Hematopoietic multipotent progenitor cell treated with erythropoietin and hydrocortisone succinate and interleukin-3 and kit ligand, for 8 days (in vitro differentiated cells): ENCODE results near the gene ZSCAN9.

ENCODE experiments used
- DNase-seq: peaks from one replicate; pipeline ENCODE4 v3.0.0-alpha.2; 2015

Gene ZSCAN9

DNA sequence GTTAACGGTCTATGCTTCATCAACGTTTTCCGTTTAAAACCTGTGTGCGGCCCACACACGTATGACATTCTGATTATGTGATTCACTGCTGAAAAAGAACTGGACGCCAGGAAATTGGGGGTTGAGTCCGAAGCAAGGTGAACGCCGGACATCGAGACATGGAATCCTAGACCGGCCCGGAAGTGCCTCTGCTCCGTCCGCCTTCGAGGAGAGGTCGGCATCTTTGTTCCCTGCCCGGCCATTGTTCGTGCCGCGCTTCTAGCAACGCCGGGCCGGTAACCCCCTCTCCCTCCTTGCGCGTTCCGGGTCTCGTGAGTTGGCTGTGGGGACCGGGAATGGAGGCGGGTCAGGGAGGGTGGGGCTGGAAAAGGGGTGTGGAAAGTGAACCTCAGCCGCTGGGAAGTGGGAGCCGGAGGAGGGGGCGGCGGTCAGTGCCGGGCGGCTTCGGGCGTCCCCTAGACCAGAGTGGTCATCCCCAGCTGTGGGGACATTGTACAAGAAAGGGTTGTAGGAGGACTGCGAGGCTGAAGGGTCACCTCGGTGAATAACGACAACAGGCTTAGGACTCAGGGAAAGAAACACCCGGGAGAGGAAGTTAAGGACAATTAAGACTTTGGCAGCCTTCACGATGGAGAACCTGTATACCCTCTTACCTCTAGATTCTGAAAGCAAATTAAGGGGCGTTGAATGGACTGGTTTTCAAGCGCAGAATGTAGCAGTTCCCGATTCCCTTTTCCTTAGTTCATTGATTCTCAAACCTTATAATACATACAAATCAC is at the start of gene ZSCAN9:
Gene ZSCAN9 (plus strand): TSS at position 220 of the 779 bp plus-strand sequence. CDS start 1,810 bp downstream, outside the sequence.
- peak; percentile 78 for DNase-seq

- DNase-seq, result no peak
Observed at GRCh38 chr6:28176373-28176772, 48.7 kb upstream of the ZSCAN9 start.

DNA sequence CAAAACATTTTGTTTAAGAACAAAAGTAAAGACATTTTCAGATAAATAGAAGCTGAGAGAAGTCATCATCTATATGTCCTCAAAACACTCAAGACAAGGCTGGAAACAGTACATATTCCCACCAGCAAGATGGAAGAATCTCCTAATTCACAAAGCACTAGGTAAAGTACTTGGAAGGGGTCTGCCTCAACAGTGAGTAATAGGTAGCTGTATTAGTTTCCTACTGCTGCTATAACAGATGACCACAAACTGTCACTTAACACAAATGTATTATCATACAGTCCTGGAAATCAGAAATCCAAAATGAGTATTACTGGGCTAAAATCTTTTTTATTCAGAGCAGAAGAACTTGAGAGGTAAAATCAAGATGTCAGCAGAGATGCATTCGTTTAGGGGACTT is 42.8 kb upstream of the ZSCAN9 start:
- DNase-seq, result no peak

GRCh38 chr6:28188111-28188979 is 36.7 kb upstream of the ZSCAN9 start:
- no peak for DNase-seq

GRCh38 chr6:28200020-28200419 is 25.1 kb upstream of the ZSCAN9 start:
- DNase-seq, result no peak

DNA sequence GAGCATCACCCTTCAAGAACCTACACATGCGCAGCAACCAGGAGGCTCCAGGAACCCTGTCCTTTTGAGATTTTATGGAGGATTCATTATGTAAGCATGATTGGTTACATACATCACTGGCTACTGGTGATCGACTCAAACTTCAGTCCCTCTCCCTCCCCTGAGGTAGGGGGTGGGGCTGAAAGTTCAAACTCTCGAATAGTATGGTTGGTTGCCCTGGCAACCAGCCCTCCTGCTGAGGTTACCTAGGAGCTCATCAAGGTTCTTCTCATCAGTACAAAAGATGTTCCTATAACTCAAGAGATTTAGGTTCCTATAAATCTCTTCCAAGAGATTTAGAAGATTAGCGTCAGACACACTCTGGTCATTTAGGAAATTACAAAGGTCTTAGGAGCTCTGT is 21.9 kb upstream of the ZSCAN9 start:
- DNase-seq, result no peak

GRCh38 chr6:28205879-28206278 is 19.2 kb upstream of the ZSCAN9 start:
- DNase-seq, result no peak

DNA sequence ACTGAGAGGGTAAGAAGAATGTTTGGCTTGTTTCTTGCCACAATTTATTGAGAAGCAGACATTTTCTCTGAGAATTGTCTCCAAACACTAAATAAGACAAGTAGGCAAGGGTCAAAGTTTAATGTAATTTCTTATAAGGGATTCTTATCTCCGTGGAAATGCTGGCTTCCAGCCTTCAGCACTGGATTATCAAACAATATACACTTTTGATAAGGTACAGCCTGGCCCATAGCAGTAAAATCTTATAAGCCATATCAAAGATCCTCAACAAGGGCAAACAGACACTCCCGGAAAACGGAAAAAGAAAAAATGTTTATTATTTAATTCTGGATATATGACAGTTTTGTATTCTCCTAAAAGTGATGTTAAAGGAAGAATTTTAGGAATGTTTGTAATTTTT is 18.5 kb upstream of the ZSCAN9 start:
- DNase-seq, result no peak

- no peak for DNase-seq
Observed at GRCh38 chr6:28206928-28207509, 18.1 kb upstream of the ZSCAN9 start.

- peak; percentile 48 for DNase-seq
Observed at GRCh38 chr6:28207510-28208110, 17.5 kb upstream of the ZSCAN9 start.

DNA sequence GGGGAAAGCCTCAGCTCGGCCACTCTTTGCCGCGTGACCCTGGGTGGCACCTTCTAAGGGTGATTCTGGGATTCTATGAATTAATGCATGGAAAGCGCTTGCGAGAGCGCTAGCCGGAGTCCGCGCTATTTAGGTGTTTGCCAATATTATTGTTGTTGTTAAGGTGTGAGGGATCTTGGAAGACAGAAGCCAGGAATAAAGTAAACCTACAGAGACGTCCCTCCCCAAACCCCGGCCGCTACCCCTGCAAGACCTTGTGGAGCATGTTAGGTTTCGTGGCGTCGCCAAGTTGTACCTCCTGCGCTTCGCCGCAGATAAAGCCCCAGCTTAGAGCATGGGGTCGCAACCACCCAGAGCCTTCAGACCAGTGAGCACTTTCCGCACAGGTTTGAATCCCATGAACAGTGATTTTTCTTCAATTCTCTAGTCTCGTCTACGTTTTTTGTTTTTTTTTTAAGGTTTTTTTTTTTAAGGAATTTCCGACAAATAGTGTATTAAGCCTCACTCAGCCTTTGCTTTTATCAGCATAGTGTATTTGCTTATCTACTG is 16.9 kb upstream of the ZSCAN9 start:
- no peak for DNase-seq

- DNase-seq, result no peak
Observed at GRCh38 chr6:28209753-28210535, 15.1 kb upstream of the ZSCAN9 start.

- DNase-seq, result no peak
Observed at GRCh38 chr6:28211840-28212509, 13.1 kb upstream of the ZSCAN9 start.

- DNase-seq, result peak; percentile 94
Observed at GRCh38 chr6:28212510-28213212, 12.4 kb upstream of the ZSCAN9 start.

DNA sequence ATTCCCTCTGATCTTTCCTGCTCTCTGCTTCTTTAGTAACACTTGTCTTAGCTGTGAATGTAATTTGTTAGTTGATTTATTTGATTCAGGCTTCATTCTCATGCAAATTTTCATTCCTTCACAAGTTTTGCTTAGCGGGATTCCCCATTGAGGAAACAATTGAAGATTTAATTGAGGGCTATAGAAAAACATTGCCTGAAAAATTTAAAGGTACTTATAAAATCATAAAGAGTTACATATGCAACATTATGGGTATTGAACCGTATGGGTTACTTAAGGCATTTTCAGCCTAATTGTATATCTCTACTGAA is 11.9 kb upstream of the ZSCAN9 start:
- DNase-seq, result no peak

DNA sequence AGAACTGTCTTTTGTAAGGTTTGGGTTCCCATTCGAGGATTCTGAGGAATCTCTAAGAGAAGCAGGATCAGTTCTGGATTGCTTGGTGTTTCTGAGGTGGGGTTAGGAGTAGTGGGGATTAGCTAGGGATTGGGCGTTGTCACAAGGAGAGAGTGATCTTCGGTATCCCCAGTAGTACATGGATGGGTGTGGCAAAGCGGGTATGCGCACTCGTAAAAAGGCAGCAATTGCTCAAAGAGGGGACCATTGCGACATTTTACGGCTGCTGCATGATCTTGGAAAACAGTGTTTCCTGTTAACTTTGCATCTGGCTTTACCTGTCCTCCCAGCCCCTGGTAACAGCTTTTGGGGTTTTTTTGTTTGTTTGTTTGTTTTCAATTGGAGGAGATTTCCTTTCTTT is 9.7 kb upstream of the ZSCAN9 start:
- DNase-seq, result peak; percentile 66

DNA sequence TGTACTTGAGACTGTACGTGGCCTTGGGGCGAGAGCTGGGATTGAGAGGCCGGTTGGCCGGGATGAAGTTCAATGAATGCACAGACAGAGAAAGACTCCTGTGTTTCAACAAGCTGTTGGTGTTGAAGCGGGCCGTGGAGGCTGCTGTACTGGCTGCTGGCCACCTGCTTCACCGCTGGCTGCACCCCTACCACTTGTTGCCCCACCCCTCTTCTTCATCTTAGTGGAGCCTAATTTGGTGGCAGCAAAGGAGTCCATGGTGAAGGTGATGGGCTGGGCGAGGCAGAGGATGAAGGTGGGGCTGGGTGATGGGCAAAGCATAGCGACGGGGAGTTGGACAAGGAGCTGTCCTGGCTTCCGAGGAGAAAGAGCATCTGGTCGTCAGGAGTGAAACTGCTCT is 7.2 kb upstream of the ZSCAN9 start:
- DNase-seq, result no peak

GRCh38 chr6:28218312-28219248 is 6.5 kb upstream of the ZSCAN9 start:
- peak; percentile 85 for DNase-seq

DNA sequence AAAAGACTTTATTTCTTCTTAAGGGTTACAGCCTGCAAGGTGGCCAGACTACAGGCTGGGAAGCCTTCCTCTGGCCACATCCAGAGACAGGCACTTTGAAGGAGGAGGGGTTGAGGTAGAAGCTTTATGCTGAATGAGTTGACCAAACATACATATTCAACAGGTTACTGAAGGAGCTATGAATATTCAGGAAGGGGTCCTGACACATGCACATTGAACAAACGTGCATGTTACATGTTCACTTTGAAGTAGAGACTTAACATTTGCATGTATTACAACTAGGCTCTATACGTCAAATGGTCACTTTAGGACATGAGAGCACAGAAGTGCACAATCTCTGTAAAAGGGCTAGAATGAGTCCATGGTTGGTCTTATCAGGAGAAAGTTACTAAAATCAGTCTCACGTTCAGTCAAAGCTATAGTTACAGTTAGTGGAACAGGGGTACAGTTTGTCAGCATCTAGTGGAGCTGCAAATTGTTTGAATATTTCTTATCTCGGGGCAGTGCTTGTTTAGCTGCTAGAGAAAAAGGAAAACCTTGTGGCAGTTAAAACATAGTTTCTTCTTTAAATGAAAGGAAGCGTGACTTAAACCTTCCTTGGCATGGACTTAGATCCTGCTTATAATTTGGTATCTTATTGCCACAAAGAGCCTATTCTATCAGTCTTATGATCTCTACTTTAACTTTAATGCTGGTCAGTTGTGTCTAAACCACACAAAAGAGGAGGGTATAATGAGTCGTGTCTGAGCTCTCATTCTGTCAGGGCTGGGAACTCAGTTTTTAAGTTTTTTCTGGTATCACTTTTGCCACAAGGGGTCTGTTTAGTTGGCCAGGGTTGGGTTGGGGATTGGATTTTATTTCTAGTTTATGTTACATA is 4.6 kb upstream of the ZSCAN9 start:
- peak; percentile 41 for DNase-seq
